GM23338 (cell line): ENCODE data around the gene UBE2G1. TPM values are rescaled to one million over a fixed set of nuclear protein-coding genes. Genes with fewer than 3 reads are reported as not detected.

ENCODE experiments used
- ATAC-seq: fragments of 200-7000 bp; cut with Tn5 transposase; 3 replicates; pipeline ENCODE4 v1.9.1; 2020
- DNase-seq: peaks from one replicate; pipeline ENCODE4 v3.0.0-alpha.2; 2015; ENCODE audit warnings: low spot score
- H2AFZ ChIP-seq: fragments of 200-600 bp; sonication (generic); 2 replicates; pipeline ENCODE4 v1.8.0; 2016; ENCODE audit warnings: antibody characterized with exemption, mild to moderate bottlenecking, moderate library complexity
- H3F3A ChIP-seq: fragments of 200-600 bp; sonication (generic); replicated peaks from 2 replicates; pipeline ENCODE4 v1.8.0; 2017; ENCODE audit warnings: antibody characterized with exemption, mixed run types, low read depth
- H3K27ac ChIP-seq: fragments of 200-600 bp; sonication (generic); 2 replicates; pipeline ENCODE4 v1.6.1; 2016; ENCODE audit warnings: low read depth
- H3K27me3 ChIP-seq: fragments of 200-600 bp; sonication (generic); 2 replicates; pipeline ENCODE4 v1.8.0; 2016; ENCODE audit warnings: mild to moderate bottlenecking, mixed run types, moderate library complexity; ENCODE audit not compliant: insufficient read depth
- H3K36me3 ChIP-seq: fragments of 200-600 bp; sonication (generic); 2 replicates; pipeline ENCODE4 v1.8.0; 2016; ENCODE audit warnings: mild to moderate bottlenecking; ENCODE audit not compliant: insufficient read depth
- H3K4me1 ChIP-seq: fragments of 200-600 bp; sonication (generic); 2 replicates; pipeline ENCODE4 v1.8.0; 2016; ENCODE audit warnings: mild to moderate bottlenecking, moderate library complexity; ENCODE audit not compliant: insufficient read depth
- H3K4me2 ChIP-seq: fragments of 200-600 bp; sonication (generic); 2 replicates; pipeline ENCODE4 v1.7.1; 2017; ENCODE audit warnings: mixed run types
- H3K4me3 ChIP-seq: fragments of 200-600 bp; sonication (generic); 2 replicates; pipeline ENCODE4 v1.6.1; 2016; ENCODE audit warnings: mixed run types
- H3K79me2 ChIP-seq: fragments of 200-600 bp; sonication (generic); replicated peaks from 2 replicates; pipeline ENCODE4 v1.8.0; 2017; ENCODE audit warnings: mild to moderate bottlenecking; ENCODE audit not compliant: insufficient read depth
- H3K9me2 ChIP-seq: fragments of 200-600 bp; sonication (generic); 2 replicates; pipeline ENCODE4 v1.8.0; 2017; ENCODE audit not compliant: insufficient read depth
- H4K20me1 ChIP-seq: fragments of 200-600 bp; sonication (generic); replicated peaks from 2 replicates; pipeline ENCODE4 v1.8.0; 2017; ENCODE audit warnings: mild to moderate bottlenecking; ENCODE audit not compliant: insufficient read depth
- H3K27ac Mint-ChIP-seq: 2 replicates; pipeline ENCODE4 v1.8.0; 2020; ENCODE audit warnings: inconsistent platforms, mild to moderate bottlenecking, moderate library complexity, mixed read lengths
- H3K27me3 Mint-ChIP-seq: 3 replicates; pipeline ENCODE4 v1.8.0; 2022; ENCODE audit warnings: low read depth, mild to moderate bottlenecking, moderate library complexity, mixed read lengths, inconsistent platforms; ENCODE audit not compliant: insufficient read depth, poor library complexity
- H3K36me3 Mint-ChIP-seq: 3 replicates; pipeline ENCODE4 v1.8.0; 2021; ENCODE audit warnings: low read depth, mild to moderate bottlenecking, inconsistent platforms, moderate library complexity, mixed read lengths
- H3K4me1 Mint-ChIP-seq: 3 replicates; pipeline ENCODE4 v1.8.0; 2020; ENCODE audit warnings: mild to moderate bottlenecking, inconsistent platforms, mixed read lengths
- H3K4me3 Mint-ChIP-seq: 3 replicates; pipeline ENCODE4 v1.8.0; 2021; ENCODE audit warnings: moderate library complexity, mild to moderate bottlenecking, inconsistent platforms, mixed read lengths
- H3K9me3 Mint-ChIP-seq: 3 replicates; pipeline ENCODE4 v1.8.0; 2020; ENCODE audit warnings: moderate library complexity, mild to moderate bottlenecking, inconsistent platforms, mixed read lengths
- EZH2phosphoT487 ChIP-seq: fragments of 200-600 bp; sonication (generic); IDR thresholded peaks from one replicate; pipeline ENCODE4 v1.8.1; 2018; ENCODE audit warnings: antibody characterized with exemption; ENCODE audit not compliant: unreplicated experiment
- JUNB ChIP-seq: IDR thresholded peaks from one replicate; pipeline ENCODE4 v1.6.1; 2016; ENCODE audit warnings: antibody characterized with exemption; ENCODE audit not compliant: unreplicated experiment
- NANOG ChIP-seq: IDR thresholded peaks from 2 replicates; pipeline ENCODE4 v1.6.1; 2016; ENCODE audit warnings: antibody characterized with exemption, borderline replicate concordance
- STAT1 ChIP-seq: IDR thresholded peaks from one replicate; pipeline ENCODE4 v1.6.1; 2016; ENCODE audit warnings: antibody characterized with exemption; ENCODE audit not compliant: unreplicated experiment
- ZNF114 ChIP-seq: fragments of 250-450 bp; sonication (Bioruptor Pico); IDR thresholded peaks from 2 replicates; pipeline ENCODE4 v1.5.0; 2020; ENCODE audit warnings: mild to moderate bottlenecking, moderate library complexity
- ZNF331 ChIP-seq: fragments of 250-450 bp; sonication (Bioruptor Pico); IDR thresholded peaks from 2 replicates; pipeline ENCODE4 v1.5.0; 2020; ENCODE audit warnings: low read depth, mild to moderate bottlenecking, moderate library complexity
- polyA plus RNA-seq: library from polyadenylated mRNA; unstranded; fragments of >200 nt; fragmentation: Nextera tagmentation; extraction: Ambion mirVana; gene quantifications from 2 replicates; pipeline ENCODE4 v1.2.1, GENCODE V29; 2016
- total RNA-seq: library from RNA; depleted of rRNA; stranded (reverse); fragments of >200 nt; shearing (Covaris generic); gene quantifications from 2 replicates; pipeline ENCODE4 v1.2.3, GENCODE V29; 2014
- TF ChIP-seq, protein P1 (sequence below), 2 experiments: fragments of 200-600 bp in 1 of 2; sonication (generic) in 1 of 2; conservative IDR thresholded peaks; 2 replicates each; pipeline versions ENCODE4 v1.5.1 to v1.6.1; 2016 to 2017; ENCODE audit warnings: antibody characterized with exemption in 2 of 2, low read depth in 2 of 2, mild to moderate bottlenecking in 2 of 2, moderate library complexity in 1 of 2
- TF ChIP-seq, protein P2 (sequence below): fragments of 250-450 bp; sonication (Bioruptor Pico); IDR thresholded peaks from 2 replicates; pipeline ENCODE4 v1.5.0; 2020; ENCODE audit warnings: mild to moderate bottlenecking, moderate library complexity
- TF ChIP-seq, protein P3 (sequence below): IDR thresholded peaks from one replicate; pipeline ENCODE4 v1.6.1; 2018; ENCODE audit warnings: antibody characterized with exemption; ENCODE audit not compliant: unreplicated experiment

The UBE2G1 gene
- total and polyA plus RNA-seq, 2 experiments from 2014 or later, result 71.9 to 145 TPM

DNA sequence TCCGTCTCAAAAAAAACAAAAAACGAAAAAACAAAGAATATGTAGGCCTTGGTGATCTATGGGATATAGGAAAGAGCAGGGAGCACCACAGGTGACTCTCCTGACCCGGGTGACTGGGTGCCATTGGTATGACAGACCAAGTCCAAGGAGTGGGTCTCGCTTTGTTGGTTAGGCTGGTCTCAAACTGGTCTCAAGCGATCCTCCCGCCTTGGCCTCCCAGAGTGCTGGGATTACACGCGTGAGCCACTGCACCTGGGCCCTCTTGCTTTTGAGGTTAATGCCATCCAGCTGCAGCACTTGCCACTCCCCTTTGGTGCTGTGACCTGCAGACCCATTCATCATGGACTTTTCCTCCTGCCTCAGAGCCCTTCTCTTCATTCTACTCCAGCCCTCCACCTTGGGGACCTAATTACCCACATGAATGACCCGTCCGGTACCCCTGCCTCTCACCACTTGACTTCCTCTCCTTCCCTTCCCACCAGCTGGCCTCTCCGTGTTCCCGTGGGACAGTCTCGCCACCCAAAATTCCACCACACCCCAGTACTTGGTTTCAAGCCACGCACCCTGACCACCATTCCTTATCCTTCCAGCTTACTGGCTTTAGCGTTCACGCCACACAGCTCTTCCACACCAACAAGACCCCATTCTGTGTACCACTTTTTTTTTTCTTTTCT is 3.2 kb upstream of the UBE2G1 start:
- peaks cover 16% of the 10 kb centered on the region for H3K4me1 Mint-ChIP-seq
- H3K27me3 Mint-ChIP-seq, result peaks cover 2% of the 10 kb centered on the region
- Histone ChIP-seq H2AFZ (no peak overlapping the region), H3K27me3 (no peaks in the 10 kb centered on the region), H3F3A (no peaks in the 10 kb centered on the region), H3K4me2 (no peak overlapping the region), H3K9me2 (no peaks in the 10 kb centered on the region), H3K4me3 (no peak overlapping the region), H3K79me2 (peaks cover 16% of the 10 kb centered on the region), H4K20me1 (no peaks in the 10 kb centered on the region), H3K27ac (no peak overlapping the region), H3K36me3 (no peaks in the 10 kb centered on the region), H3K4me1 (peaks cover 3% of the 10 kb centered on the region)
- DNase-seq (no peak), ATAC-seq (no peak)
- no peak for TF ChIP-seq ZNF114 (CRISPR knock-in tag)
- no peak for TF ChIP-seq NANOG
- TF ChIP-seq, protein P1, sequence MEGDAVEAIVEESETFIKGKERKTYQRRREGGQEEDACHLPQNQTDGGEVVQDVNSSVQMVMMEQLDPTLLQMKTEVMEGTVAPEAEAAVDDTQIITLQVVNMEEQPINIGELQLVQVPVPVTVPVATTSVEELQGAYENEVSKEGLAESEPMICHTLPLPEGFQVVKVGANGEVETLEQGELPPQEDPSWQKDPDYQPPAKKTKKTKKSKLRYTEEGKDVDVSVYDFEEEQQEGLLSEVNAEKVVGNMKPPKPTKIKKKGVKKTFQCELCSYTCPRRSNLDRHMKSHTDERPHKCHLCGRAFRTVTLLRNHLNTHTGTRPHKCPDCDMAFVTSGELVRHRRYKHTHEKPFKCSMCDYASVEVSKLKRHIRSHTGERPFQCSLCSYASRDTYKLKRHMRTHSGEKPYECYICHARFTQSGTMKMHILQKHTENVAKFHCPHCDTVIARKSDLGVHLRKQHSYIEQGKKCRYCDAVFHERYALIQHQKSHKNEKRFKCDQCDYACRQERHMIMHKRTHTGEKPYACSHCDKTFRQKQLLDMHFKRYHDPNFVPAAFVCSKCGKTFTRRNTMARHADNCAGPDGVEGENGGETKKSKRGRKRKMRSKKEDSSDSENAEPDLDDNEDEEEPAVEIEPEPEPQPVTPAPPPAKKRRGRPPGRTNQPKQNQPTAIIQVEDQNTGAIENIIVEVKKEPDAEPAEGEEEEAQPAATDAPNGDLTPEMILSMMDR (conservative IDR thresholded peaks at IDR 0.05; ENCODE audit: low read depth in 2 of 2), result no peak
- TF ChIP-seq, protein P2, sequence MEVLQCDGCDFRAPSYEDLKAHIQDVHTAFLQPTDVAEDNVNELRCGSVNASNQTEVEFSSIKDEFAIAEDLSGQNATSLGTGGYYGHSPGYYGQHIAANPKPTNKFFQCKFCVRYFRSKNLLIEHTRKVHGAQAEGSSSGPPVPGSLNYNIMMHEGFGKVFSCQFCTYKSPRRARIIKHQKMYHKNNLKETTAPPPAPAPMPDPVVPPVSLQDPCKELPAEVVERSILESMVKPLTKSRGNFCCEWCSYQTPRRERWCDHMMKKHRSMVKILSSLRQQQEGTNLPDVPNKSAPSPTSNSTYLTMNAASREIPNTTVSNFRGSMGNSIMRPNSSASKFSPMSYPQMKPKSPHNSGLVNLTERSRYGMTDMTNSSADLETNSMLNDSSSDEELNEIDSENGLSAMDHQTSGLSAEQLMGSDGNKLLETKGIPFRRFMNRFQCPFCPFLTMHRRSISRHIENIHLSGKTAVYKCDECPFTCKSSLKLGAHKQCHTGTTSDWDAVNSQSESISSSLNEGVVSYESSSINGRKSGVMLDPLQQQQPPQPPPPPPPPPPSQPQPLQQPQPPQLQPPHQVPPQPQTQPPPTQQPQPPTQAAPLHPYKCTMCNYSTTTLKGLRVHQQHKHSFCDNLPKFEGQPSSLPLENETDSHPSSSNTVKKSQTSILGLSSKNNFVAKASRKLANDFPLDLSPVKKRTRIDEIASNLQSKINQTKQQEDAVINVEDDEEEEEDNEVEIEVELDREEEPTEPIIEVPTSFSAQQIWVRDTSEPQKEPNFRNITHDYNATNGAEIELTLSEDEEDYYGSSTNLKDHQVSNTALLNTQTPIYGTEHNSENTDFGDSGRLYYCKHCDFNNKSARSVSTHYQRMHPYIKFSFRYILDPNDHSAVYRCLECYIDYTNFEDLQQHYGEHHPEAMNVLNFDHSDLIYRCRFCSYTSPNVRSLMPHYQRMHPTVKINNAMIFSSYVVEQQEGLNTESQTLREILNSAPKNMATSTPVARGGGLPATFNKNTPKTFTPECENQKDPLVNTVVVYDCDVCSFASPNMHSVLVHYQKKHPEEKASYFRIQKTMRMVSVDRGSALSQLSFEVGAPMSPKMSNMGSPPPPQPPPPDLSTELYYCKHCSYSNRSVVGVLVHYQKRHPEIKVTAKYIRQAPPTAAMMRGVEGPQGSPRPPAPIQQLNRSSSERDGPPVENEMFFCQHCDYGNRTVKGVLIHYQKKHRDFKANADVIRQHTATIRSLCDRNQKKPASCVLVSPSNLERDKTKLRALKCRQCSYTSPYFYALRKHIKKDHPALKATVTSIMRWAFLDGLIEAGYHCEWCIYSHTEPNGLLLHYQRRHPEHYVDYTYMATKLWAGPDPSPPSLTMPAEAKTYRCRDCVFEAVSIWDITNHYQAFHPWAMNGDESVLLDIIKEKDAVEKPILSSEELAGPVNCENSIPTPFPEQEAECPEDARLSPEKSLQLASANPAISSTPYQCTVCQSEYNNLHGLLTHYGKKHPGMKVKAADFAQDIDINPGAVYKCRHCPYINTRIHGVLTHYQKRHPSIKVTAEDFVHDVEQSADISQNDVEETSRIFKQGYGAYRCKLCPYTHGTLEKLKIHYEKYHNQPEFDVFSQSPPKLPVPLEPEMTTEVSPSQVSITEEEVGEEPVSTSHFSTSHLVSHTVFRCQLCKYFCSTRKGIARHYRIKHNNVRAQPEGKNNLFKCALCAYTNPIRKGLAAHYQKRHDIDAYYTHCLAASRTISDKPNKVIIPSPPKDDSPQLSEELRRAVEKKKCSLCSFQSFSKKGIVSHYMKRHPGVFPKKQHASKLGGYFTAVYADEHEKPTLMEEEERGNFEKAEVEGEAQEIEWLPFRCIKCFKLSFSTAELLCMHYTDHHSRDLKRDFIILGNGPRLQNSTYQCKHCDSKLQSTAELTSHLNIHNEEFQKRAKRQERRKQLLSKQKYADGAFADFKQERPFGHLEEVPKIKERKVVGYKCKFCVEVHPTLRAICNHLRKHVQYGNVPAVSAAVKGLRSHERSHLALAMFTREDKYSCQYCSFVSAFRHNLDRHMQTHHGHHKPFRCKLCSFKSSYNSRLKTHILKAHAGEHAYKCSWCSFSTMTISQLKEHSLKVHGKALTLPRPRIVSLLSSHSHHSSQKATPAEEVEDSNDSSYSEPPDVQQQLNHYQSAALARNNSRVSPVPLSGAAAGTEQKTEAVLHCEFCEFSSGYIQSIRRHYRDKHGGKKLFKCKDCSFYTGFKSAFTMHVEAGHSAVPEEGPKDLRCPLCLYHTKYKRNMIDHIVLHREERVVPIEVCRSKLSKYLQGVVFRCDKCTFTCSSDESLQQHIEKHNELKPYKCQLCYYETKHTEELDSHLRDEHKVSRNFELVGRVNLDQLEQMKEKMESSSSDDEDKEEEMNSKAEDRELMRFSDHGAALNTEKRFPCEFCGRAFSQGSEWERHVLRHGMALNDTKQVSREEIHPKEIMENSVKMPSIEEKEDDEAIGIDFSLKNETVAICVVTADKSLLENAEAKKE (CRISPR knock-in tag), result no peak
- TF ChIP-seq STAT1, result no peak
- no peak for TF ChIP-seq ZNF331 (CRISPR knock-in tag)
- TF ChIP-seq JUNB, result no peak
- TF ChIP-seq, protein P3, sequence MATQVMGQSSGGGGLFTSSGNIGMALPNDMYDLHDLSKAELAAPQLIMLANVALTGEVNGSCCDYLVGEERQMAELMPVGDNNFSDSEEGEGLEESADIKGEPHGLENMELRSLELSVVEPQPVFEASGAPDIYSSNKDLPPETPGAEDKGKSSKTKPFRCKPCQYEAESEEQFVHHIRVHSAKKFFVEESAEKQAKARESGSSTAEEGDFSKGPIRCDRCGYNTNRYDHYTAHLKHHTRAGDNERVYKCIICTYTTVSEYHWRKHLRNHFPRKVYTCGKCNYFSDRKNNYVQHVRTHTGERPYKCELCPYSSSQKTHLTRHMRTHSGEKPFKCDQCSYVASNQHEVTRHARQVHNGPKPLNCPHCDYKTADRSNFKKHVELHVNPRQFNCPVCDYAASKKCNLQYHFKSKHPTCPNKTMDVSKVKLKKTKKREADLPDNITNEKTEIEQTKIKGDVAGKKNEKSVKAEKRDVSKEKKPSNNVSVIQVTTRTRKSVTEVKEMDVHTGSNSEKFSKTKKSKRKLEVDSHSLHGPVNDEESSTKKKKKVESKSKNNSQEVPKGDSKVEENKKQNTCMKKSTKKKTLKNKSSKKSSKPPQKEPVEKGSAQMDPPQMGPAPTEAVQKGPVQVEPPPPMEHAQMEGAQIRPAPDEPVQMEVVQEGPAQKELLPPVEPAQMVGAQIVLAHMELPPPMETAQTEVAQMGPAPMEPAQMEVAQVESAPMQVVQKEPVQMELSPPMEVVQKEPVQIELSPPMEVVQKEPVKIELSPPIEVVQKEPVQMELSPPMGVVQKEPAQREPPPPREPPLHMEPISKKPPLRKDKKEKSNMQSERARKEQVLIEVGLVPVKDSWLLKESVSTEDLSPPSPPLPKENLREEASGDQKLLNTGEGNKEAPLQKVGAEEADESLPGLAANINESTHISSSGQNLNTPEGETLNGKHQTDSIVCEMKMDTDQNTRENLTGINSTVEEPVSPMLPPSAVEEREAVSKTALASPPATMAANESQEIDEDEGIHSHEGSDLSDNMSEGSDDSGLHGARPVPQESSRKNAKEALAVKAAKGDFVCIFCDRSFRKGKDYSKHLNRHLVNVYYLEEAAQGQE, result no peak
- no peak for TF ChIP-seq EZH2phosphoT487
- H3K4me3 Mint-ChIP-seq, result no peak overlapping the region
- H3K36me3 Mint-ChIP-seq, result peaks cover 5% of the 10 kb centered on the region
- no peak overlapping the region for H3K27ac Mint-ChIP-seq
- H3K9me3 Mint-ChIP-seq, result peaks cover 7% of the 10 kb centered on the region; the same call in 1 of the 3 replicates
